ENCODE data around the gene COX10.

- TF ChIP-seq POLR2A (IDR thresholded peaks at IDR 0.05) (no peak), CTCF (IDR thresholded peaks at IDR 0.05) (no peak), EP300 (IDR thresholded peaks at IDR 0.05) (no peak)
Observed at GRCh38 chr17:14209215-14209614, 139.9 kb downstream of the COX10 start.

All from tibial nerve (tissue), 4 donors.